Heart left ventricle (tissue), 13 donors: ENCODE data around the gene FGD1.

Source experiments
- POLR2A ChIP-seq, 2 donors: fragments of 450-650 bp; IDR thresholded peaks; one replicate each; pipeline ENCODE4 v1.6.1; 2017; ENCODE audit warnings: antibody characterized with exemption in 2 of 2, mild to moderate bottlenecking in 2 of 2, moderate library complexity in 2 of 2
- TF ChIP-seq, protein P1 (sequence below), 12 donors: fragments of 200-600 bp; sonication (generic) in 4 of 12; IDR thresholded peaks; one replicate each; pipeline versions ENCODE4 v1.5.0 to v1.8.0; 2018 to 2022; ENCODE audit warnings: antibody characterized with exemption in 12 of 12, mild to moderate bottlenecking in 5 of 12
- donor health status: ischemic (EF 13 %, LVEDD 7.1; RV severe dilation, severe dysfunction).
- donor health status: DM: no; HTN: yes; CAD: no.
- donor health status: DM: no; HTN: no; CAD: no.
- donor health status: ischemic (EF 25% LVEDD 6.9; RV normal size, moderate dysfunction).
- donor health status: ischemic (EF 25% LVEDD 5.7; RV mildly dilated, moderate dysfunction).
- donor health status: ischemic (EF 35%, LVEDD 5.7; RV mildly dilated, moderate dysfunction).
- donor health status: nonischemic (EF 11% LVEDD 7.7; RV severe dilation, severe dysfunction).
- donor health status: DM: yes; HTN: yes; CAD: no.
- donor health status: PGD.
- donor health status: ischemic (EF 29% LVEDD 5.4; RV normal size, mild dysfunction).
- donor health status: nonischemic (EF 23%, LVEDD 6.1; RV moderate dilation, normal function).

DNA sequence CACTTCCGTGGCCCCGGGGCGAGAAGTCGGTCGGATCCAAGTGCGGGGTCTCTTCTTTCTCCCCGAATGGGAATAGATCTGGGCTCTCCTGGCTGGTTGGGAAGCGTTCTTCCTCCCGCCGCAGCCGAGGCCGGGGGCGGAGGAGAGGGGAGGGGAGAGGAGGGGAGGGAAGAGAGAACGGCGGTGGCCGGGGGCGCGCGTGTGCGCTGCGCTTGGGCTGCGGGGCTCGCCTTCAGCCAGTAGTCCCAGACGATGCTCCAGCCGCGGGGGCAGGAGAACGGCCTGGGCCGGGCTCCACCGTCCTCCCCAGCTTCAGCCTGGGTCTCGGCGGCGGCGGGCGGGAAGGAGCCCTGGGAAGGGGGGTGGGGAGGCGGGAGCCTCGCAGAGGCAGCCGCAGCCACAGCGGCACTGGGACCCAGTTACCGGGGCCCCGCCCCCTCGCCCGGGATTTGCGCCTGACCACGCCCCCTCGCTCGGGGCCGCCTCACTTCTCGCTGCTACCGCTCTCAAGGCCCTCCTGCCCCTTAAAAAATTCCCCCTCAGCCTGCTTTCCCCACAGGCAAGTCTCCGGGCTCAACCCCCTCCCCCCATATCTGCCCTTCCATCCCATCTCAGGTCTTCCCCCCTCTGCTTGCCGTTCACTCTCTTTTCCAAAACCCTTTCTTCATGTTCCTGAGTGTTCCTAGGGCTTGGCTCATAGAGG, at the start of gene FGD1:
- TF ChIP-seq, protein P1, sequence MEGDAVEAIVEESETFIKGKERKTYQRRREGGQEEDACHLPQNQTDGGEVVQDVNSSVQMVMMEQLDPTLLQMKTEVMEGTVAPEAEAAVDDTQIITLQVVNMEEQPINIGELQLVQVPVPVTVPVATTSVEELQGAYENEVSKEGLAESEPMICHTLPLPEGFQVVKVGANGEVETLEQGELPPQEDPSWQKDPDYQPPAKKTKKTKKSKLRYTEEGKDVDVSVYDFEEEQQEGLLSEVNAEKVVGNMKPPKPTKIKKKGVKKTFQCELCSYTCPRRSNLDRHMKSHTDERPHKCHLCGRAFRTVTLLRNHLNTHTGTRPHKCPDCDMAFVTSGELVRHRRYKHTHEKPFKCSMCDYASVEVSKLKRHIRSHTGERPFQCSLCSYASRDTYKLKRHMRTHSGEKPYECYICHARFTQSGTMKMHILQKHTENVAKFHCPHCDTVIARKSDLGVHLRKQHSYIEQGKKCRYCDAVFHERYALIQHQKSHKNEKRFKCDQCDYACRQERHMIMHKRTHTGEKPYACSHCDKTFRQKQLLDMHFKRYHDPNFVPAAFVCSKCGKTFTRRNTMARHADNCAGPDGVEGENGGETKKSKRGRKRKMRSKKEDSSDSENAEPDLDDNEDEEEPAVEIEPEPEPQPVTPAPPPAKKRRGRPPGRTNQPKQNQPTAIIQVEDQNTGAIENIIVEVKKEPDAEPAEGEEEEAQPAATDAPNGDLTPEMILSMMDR (IDR thresholded peaks at IDR 0.05): no peak
- no peak for TF ChIP-seq POLR2A (IDR thresholded peaks at IDR 0.05)
